ENCODE results near the gene RBM33. TPM values are rescaled to one million over a fixed set of nuclear protein-coding genes. Genes with fewer than 3 reads are reported as not detected.

Gene RBM33
- total RNA-seq, 1 donor from 2014 or later = 30.8 TPM

DNA sequence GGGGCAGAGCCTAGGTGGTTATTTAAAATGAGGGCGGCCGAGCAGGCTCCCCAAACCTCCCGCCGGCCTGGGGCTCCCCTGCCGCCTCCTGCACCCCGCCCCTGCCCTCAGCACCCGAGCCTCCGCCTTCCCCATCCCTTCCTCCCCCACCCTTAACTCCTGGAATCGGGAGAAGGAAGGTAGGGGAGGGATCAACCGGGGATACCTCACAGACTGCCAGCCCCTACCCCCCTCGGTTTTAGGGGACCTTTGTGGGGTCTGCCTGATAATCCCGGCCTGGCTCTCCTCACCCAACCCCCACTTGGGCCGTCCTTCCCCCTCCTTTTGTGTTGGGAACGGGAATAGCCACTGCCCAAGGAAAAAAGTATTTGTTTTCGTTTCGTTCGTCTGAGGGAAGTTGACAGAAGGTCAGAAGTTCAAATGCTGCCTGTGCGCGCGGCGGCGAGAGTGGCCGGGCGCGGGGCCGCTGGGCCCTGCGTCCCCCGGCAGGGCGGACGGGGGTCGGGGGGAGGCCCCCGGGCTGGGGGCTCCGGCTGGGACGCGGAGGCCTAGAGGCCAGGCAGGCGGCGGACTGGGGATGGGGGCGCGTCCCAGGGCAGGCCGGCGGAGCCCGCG is 165.0 kb downstream of the RBM33 start:
- DNase-seq = no peak
- intact Hi-C loops (cut with micrococcal nuclease) = loop anchor here (10.0 kb wide), 1 partner anchor 665 kb away; no protein-coding TSS in a partner anchor
- H3K4me1 ChIP-seq = peaks cover 58% of the 10 kb centered on the region
- no peaks in the 10 kb centered on the region for H3K36me3 ChIP-seq
- H3K27ac ChIP-seq (replicated peaks) = no peak overlapping the region
- H3K27me3 ChIP-seq (ENCODE audit: low read depth) = peaks cover 100% of the 10 kb centered on the region
- peak overlapping the region; percentile 55 for H3K4me3 ChIP-seq
- no peaks in the 10 kb centered on the region for H3K9me3 ChIP-seq (replicated peaks)
- TF ChIP-seq, protein P1, sequence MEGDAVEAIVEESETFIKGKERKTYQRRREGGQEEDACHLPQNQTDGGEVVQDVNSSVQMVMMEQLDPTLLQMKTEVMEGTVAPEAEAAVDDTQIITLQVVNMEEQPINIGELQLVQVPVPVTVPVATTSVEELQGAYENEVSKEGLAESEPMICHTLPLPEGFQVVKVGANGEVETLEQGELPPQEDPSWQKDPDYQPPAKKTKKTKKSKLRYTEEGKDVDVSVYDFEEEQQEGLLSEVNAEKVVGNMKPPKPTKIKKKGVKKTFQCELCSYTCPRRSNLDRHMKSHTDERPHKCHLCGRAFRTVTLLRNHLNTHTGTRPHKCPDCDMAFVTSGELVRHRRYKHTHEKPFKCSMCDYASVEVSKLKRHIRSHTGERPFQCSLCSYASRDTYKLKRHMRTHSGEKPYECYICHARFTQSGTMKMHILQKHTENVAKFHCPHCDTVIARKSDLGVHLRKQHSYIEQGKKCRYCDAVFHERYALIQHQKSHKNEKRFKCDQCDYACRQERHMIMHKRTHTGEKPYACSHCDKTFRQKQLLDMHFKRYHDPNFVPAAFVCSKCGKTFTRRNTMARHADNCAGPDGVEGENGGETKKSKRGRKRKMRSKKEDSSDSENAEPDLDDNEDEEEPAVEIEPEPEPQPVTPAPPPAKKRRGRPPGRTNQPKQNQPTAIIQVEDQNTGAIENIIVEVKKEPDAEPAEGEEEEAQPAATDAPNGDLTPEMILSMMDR (IDR thresholded peaks at IDR 0.05; ENCODE audit: borderline replicate concordance) = no peak

DNA sequence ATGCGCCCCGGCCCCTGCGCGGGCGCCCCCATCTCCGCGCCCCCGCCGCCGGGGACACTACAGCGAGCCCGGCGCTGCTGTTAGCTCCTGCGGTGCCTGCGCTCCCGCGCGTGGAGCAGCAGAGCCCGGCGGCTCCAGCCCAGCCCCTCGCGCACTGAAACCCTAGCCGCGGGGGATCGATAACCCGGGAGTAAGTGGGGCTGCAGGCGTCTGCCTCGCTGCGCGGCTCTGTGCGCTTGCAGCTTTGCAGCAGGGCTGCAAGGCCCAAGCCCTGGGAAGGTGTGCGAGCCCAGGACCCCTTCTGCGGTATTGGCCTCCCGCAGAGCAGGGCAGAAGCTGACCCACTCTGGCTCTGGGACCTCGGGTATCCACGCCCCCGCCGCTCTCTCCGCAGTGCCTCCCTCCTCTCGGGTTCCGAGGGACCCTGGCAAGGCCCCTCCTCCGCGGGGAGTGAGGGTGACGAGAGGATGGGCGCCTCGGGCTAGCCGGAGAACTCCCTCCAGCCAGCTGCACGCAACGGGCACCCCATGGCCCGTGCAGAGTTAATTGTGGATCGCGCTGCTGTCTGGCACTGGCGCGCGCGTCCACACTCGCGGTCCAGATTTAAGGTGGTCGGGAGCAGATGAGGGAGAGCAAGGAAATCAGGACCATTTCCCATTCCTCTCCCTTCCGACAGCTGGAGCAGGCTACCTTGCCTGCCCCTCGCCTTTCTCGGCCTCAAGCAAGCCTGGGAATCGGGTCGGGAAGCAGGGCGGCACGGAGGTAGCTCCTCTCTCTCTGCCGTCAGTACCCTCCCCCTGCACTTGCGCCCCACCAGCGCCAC is 165.7 kb downstream of the RBM33 start:
- intact Hi-C loops (cut with micrococcal nuclease) = loop anchor here (10.0 kb wide), 1 partner anchor 665 kb away; no protein-coding TSS in a partner anchor
- H3K36me3 ChIP-seq = no peaks in the 10 kb centered on the region
- H3K27ac ChIP-seq (replicated peaks) = no peak overlapping the region
- TF ChIP-seq, protein P1 (IDR thresholded peaks at IDR 0.05; ENCODE audit: borderline replicate concordance) = no peak
- H3K4me3 ChIP-seq = peak overlapping the region; percentile 55
- no peaks in the 10 kb centered on the region for H3K9me3 ChIP-seq (replicated peaks)
- H3K4me1 ChIP-seq = peaks cover 51% of the 10 kb centered on the region
- no peak for DNase-seq
- peaks cover 100% of the 10 kb centered on the region for H3K27me3 ChIP-seq (ENCODE audit: low read depth)

DNA sequence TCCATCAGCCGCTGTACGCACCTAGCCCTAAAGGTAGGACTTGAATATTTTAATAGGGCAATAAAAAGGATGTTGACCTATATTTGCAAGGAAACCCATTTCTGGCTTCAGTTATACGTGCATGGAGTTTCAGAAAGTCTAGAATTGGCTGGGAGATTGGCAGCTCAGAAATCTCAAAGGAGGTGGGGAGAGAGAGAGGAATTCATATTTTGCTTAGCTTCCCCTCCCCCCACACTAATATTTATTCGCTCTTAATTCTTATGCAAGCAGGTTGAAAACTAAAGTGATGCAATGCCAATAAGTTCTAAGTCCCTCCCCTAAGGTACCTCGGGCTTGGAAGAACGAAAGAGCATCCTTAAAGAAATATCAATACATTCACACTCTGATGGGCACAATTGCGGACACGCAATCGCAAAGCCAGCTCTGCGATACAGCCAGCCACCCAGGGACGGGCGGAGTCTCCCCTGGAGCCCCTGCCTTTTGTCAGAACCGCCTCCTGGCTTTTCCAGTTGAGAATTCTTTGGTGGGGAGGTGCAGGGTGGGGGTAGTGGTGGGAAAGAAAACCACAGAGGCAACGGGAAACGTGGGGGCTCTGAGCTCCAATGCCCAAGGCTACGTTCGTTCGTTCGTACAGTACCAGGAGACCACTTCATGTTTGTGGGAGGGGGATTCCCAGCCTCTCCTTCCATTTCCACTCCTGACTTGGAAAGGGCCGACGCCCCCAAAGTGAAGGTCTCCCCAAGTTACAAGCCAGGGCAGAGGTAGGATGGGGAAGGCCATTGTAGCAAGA is 166.5 kb downstream of the RBM33 start:
- H3K4me3 ChIP-seq = no peak overlapping the region
- intact Hi-C loops (cut with micrococcal nuclease) = no loop called here
- no peak overlapping the region for H3K27ac ChIP-seq (replicated peaks)
- H3K36me3 ChIP-seq = no peaks in the 10 kb centered on the region
- TF ChIP-seq, protein P1 (IDR thresholded peaks at IDR 0.05; ENCODE audit: borderline replicate concordance) = no peak
- H3K9me3 ChIP-seq (replicated peaks) = no peaks in the 10 kb centered on the region
- peaks cover 43% of the 10 kb centered on the region for H3K4me1 ChIP-seq
- H3K27me3 ChIP-seq (ENCODE audit: low read depth) = peaks cover 100% of the 10 kb centered on the region
- DNase-seq = no peak

DNA sequence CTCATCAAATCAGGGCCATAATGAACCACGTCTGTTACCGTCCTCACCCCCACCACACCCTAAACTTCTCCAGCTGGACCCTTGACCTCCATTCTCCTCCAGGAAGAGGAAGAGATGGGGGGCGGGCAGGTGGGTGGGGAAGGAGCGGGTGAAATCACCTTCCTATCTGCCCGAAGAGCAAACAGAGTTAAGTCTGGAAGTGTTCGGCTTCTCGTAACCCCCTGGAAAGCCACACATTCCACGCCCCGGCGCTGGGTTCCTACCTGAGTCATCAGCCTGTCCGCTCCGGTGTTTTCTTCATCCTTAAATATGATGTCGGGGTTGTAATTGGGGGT is 167.1 kb downstream of the RBM33 start:
- peaks cover 100% of the 10 kb centered on the region for H3K27me3 ChIP-seq (ENCODE audit: low read depth)
- no peak for DNase-seq

More for the DNA sequence above, 167.1 kb downstream of the RBM33 start:
- H3K4me3 ChIP-seq = no peak overlapping the region
- H3K27ac ChIP-seq (replicated peaks) = no peak overlapping the region
- intact Hi-C loops (cut with micrococcal nuclease) = no loop called here
- no peaks in the 10 kb centered on the region for H3K36me3 ChIP-seq
- no peaks in the 10 kb centered on the region for H3K9me3 ChIP-seq (replicated peaks)
- TF ChIP-seq, protein P1 (IDR thresholded peaks at IDR 0.05; ENCODE audit: borderline replicate concordance) = no peak
- H3K4me1 ChIP-seq = peaks cover 37% of the 10 kb centered on the region
